Medulla oblongata (tissue), 1 donor: ENCODE data around the gene TIAM2.
A peak's percentile ranks its signal among the peaks of the same experiment; 100 is the strongest.
"Not testable (repeated sequence)": the region's sequence is repeated elsewhere in the genome, so short reads cannot be mapped to it uniquely, and the experiment has no call there.

Source experiments
- DNase-seq: peaks from one replicate; pipeline ENCODE4 v3.0.0-alpha.2; 2015; ENCODE audit errors: extremely low spot score

Gene TIAM2

GRCh38 chr6:155195903-155196302, 200.8 kb downstream of the TIAM2 start:
- DNase-seq, result no peak

DNA sequence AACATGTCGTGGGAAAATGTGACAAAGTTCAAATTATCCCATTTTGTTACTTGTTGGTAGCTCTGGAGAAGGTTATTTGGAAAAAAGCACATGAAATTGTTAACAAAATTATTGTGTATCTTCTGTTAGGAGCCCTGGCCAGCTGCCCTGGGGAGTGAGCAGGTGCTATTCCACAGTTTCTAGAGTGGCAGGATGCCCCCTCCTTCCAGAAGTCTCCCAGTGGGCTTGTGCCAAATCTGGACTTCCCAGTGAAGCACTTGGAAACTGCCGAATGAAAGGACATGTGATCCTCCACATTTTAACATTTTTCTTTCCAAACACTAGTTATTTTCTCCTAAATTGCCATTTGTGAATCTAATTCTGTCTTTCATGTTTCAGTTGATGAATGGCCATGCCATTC, 201.8 kb downstream of the TIAM2 start:
- DNase-seq, result no peak

GRCh38 chr6:155197932-155198331, 202.8 kb downstream of the TIAM2 start:
- DNase-seq, result no peak

GRCh38 chr6:155200012-155200411, 204.9 kb downstream of the TIAM2 start:
- no peak for DNase-seq

GRCh38 chr6:155201461-155202226, 206.5 kb downstream of the TIAM2 start:
- DNase-seq, result no peak

DNA sequence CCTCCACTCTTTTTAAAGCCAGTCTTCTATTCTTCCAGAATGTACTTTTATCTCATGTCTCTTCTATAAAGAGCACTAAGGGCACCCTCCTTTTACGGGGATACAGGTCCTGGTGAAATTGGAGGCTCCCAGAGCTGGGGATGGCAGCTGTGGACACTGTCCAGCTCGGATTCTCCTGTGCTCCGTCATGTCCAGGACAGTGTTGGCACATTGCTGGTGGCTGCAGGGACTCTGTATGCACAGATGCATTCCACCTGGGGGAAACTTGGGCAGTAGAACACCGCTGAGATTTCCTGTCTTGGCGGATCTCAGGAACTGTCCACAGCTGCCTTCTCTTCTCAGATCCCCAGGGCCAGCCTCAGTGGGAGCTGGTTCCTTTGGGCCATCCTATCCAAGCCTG, 212.1 kb downstream of the TIAM2 start:
- no peak for DNase-seq

GRCh38 chr6:155212106-155212505, 217.0 kb downstream of the TIAM2 start:
- no peak for DNase-seq

- no peak for DNase-seq
Observed at GRCh38 chr6:155212616-155213380, 217.7 kb downstream of the TIAM2 start.

DNA sequence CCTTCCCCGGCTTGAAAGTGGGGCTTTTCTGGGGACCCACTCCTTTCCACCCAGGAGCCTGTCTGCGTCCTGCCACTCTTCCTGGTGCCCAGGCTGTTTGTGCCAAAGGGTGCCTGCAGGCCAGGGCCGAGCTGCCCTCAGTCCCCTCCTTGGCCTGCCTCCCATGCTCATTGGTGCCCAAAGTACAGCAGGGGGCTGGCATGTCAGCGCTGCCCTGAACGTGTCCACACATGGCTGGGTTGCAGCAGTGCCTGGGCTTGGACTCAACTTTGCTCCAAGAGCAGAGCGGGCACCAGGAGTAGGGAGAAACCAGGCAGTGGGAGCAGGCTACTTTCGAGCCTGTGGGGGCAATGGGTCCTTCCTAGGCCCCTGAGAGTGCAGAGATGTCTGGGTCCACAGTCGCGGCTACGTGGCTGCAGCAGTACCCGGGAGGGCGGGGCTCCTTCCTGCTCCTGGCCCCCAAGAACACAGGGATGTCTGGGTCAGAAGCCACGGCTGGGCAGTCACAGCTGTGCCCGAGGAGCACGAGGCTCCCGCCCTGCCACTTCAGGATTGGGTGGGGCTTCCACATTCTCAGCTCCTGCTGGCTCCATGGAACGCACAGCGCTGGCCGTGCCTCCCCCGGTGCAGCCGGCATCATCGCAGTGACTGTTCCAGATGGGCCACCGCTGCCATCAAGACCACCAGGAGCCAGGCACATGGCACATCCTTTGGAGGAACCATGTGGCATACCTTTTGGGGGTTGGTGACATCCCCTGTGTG, 218.7 kb downstream of the TIAM2 start:
- DNase-seq, result no peak

GRCh38 chr6:155215906-155216305, 220.8 kb downstream of the TIAM2 start:
- DNase-seq, result no peak

DNA sequence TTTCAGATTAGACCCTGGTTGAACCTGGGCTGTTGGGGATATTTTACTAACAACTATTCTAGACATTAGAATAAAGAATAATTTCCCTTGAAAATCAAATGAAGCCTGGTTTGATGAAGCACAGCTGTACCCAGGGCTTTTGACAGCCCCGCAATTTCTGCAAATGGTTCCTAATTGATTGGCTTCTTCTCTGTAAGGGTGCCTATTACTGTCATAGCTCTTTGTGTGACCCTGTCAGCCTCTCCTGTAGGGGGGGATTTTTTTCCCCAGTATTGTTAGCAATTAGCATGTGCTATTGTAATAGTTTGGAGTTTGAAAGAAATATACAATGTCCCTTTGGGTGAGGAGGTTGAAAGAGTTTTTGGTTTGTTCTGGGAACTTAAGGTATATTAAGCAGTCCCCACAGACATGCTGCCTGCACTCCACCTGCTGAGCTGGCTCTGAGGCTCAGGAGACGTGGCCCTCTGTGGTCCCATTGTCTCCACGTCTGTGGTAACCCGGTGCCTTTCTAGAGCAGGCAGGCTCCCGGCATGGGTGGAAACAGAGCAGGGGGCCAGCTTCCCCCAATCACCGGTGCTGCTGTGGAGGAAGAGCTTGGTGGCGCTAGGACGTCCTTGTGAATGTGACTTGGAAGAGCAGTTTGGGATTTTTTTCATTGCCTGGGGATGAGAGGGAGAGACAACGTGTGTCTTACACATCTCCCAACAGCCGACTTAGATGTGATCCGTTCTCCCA, 221.4 kb downstream of the TIAM2 start:
- DNase-seq, result no peak

DNA sequence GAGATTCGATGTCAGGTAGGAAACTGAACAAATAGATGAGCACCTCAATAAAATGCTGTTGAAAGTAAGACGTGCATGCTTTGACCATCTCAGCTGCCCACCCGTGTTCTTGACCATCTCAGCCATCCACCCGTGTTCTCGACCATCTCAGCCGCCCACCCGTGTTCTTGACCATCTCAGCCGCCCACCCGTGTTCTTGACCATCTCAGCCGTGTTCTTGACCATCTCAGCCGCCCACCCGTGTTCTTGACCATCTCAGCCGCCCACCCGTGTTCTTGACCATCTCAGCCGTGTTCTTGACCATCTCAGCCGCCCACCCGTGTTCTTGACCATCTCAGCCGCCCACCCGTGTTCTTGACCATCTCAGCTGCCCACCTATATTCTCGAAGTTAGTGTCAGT, 223.6 kb downstream of the TIAM2 start:
- DNase-seq, result not testable (repeated sequence)

- no peak for DNase-seq
Observed at GRCh38 chr6:155219299-155219698, 224.2 kb downstream of the TIAM2 start.

DNA sequence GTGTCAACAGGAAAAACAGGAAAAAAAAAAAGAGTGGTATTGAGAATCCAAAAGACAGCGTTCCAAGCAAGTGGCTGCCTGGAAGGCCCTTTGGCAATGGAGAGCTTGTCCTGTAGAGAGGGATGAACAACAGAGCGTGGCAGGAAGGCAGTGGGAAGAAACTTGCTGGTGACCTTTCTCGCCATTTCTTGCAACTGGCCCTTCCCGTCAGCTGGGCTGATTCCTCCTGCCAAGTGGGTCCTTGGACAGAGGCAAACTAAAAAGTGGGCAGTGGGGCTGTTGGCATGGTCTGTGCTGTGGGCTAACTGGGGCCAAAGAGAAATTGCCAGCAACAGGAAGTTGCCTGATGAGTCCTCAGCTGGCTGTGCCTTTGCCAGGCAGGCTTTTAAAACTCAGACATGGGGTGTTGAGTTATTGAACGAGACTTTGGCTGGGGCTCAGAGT, 224.8 kb downstream of the TIAM2 start:
- DNase-seq, result peak; percentile 64

DNA sequence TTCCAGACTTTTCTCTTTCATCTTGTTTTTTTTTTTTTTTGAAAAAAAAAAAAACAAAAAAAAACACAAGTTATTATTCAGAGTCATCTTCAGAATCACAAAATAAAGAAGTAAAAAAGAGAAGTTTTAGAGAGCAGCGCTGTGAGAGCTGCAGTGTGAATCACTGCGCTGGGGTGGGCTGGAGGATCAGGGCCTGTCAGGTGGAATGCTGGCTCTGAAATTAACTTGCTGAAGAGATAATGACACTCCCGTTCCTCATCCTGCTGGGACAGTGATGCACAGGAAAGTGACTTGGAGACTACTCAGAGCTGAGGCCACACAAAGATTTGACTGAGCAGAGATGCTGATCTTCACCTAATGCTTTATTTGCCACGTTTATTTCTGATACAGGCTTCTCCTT, 226.0 kb downstream of the TIAM2 start:
- DNase-seq, result no peak

DNA sequence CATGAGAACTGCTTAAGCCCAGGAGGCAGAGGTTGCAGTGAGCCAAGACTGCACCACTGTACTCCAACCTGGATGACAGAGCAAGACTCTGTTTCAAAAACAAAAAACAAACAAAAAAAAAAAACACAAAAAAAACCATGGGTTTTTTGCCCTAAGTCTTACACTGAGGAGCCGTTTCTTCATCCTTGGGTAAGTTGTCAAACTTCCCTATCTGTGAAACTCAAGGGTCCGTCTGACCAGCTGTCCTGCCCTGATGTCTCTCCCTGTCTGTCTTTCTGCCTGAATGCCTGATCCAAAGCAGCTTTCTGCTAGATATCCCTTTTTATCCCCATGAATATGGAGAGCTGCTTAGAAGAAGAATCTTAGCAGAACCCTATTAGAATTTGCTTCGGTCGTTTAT, 227.4 kb downstream of the TIAM2 start:
- no peak for DNase-seq

GRCh38 chr6:155223646-155224451, 228.7 kb downstream of the TIAM2 start:
- DNase-seq, result no peak

GRCh38 chr6:155224618-155225017, 229.5 kb downstream of the TIAM2 start:
- DNase-seq, result no peak

- no peak for DNase-seq
Observed at GRCh38 chr6:155227046-155227445, 231.9 kb downstream of the TIAM2 start.

DNA sequence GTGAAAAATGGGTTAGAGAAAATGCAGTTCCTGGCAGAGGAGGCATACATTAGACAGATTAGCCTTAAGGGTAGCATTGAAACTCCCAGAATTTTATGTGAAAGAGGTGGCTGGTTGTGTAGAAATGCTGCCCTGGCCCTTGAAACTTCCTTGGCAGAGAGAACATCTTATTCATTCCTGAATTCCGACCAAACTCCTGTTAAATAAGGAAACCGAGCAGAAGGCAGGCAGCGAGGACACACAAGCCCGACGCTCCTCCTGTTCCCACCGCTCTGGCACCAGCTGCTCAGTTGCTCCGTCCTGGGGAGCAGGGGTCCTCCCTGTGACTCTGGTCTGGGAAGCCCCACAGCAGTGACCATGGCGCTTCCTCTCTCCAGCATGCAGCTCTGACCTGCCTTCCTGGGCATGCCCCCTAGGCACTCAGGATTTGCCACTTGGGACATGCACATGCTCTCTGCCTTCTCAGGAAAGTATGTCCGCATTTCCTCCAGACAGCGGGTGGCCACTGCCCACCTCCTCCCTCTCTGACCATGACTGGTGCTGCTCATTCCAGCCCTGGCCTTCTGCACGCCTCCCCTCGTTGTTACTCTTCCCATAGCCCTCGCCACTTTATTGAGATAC, 233.5 kb downstream of the TIAM2 start:
- no peak for DNase-seq
